Measurements from ENCODE around the gene GLYR1. TPM values are rescaled to one million over a fixed set of nuclear protein-coding genes. Genes with fewer than 3 reads are reported as not detected.

GLYR1 gene
- total RNA-seq, 1 donor from 2014 or later = 105 TPM

DNA sequence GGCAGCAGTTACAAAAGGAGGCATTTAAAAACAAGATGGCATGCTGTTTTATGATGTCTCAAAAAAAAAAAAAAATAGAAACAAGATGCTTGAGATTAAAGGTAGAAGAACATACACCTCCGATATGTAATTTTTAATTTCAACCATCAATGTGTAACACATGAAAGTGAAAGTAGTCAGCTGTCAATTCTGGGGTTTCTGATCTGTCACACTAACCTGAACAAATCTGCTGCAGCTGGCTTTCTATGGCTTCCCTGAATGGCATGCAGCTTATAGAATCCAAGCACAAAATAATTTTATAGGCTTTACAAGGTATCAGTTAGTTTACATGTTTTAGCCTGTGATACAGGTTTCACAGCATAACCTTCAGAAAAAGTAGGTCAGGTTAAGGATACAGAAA is 13.5 kb downstream of the GLYR1 start:
- H3K9me3 Mint-ChIP-seq = no peaks in the 10 kb centered on the region
- no peak overlapping the region for H3K4me3 Mint-ChIP-seq
- H3K4me1 Mint-ChIP-seq = no peaks in the 10 kb centered on the region
- H3K27ac Mint-ChIP-seq = no peak overlapping the region
- H3K27me3 Mint-ChIP-seq (ENCODE audit: low read depth) = no peaks in the 10 kb centered on the region
- DNase-seq (ENCODE audit: low spot score in 2 of 2, unreplicated experiment in 2 of 2) = no peak
- TF ChIP-seq, protein P1, sequence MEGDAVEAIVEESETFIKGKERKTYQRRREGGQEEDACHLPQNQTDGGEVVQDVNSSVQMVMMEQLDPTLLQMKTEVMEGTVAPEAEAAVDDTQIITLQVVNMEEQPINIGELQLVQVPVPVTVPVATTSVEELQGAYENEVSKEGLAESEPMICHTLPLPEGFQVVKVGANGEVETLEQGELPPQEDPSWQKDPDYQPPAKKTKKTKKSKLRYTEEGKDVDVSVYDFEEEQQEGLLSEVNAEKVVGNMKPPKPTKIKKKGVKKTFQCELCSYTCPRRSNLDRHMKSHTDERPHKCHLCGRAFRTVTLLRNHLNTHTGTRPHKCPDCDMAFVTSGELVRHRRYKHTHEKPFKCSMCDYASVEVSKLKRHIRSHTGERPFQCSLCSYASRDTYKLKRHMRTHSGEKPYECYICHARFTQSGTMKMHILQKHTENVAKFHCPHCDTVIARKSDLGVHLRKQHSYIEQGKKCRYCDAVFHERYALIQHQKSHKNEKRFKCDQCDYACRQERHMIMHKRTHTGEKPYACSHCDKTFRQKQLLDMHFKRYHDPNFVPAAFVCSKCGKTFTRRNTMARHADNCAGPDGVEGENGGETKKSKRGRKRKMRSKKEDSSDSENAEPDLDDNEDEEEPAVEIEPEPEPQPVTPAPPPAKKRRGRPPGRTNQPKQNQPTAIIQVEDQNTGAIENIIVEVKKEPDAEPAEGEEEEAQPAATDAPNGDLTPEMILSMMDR (IDR thresholded peaks at IDR 0.05; ENCODE audit: unreplicated experiment) = no peak
- H3K36me3 Mint-ChIP-seq = peaks cover 44% of the 10 kb centered on the region

DNA sequence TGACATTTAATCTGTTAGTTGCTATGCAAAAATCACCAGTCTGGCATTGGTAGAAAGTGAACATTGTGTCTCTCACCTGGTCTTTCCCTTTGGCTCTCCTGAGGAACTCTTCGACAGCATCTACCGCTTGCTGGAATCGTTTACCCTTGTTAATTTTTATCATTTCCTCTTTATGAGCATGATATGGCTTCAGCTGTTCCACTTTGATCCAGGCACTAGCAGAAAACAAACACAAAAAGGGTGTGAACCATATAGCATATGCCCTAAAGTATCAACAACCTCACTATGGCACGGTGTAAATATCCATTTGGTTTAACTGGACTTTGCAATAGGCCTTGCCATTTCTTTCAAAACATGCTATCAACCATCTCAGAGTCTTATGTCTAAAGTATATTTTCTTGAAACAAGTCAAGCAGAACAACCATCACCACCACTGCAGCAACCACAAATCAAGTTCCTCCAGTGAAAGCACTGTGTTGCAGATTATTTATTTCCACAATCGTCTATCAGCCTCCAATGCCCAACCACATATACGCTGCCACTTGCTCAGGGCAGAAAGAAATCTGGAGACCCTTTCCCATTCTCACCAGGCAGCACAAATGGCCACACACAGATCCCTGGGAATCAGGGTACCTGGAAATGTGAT is 14.3 kb downstream of the GLYR1 start:
- Mint-ChIP-seq H3K9me3 (no peaks in the 10 kb centered on the region), H3K27me3 (ENCODE audit: low read depth) (no peaks in the 10 kb centered on the region), H3K4me1 (no peaks in the 10 kb centered on the region), H3K36me3 (peaks cover 48% of the 10 kb centered on the region), H3K27ac (no peak overlapping the region), H3K4me3 (no peak overlapping the region)
- no peak for DNase-seq (ENCODE audit: low spot score in 2 of 2, unreplicated experiment in 2 of 2)
- TF ChIP-seq, protein P1 (IDR thresholded peaks at IDR 0.05; ENCODE audit: unreplicated experiment) = no peak

DNA sequence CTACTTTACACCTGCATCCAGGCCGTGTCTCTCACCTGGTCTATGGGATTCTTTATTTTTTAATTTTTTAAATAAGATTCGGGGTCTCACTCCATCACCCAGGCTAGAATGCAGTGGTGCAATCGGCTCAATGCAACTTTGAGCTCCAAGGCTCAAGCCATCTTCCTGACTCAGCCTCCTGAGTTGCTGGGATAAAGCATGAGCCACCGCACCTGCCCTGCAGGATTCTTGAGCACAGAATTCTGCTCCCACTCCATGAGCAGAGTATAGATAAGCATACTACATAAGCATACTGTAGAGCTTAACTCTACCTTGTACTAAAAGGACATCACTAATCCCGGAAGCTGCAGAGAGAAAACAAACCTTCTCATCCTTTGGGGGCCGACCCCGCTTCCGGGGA is 15.5 kb downstream of the GLYR1 start:
- peaks cover 44% of the 10 kb centered on the region for H3K36me3 Mint-ChIP-seq
- no peak for DNase-seq (ENCODE audit: low spot score in 2 of 2, unreplicated experiment in 2 of 2)

DNA sequence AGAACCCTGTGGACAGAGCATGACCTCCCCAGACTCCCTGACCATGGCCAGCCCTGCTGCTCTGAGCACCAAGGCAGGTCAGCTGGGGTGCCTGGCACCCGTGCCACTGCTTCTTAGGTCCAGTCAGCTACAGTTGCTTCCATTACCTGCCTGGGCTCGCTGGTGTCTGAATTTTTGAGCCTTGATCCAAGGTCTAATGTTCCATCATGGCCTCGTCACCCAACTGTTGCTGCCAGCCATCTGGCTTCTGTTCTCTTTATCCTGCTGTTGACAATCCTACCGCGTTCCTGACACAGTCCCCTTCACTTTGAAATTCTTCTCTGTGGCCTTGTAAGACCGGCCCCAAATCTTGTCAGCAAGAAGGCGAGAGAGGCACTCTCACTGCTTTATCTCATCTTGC is 16.7 kb downstream of the GLYR1 start:
- DNase-seq (ENCODE audit: low spot score in 2 of 2, unreplicated experiment in 2 of 2) = no peak
- Mint-ChIP-seq H3K27me3 (ENCODE audit: low read depth) (no peaks in the 10 kb centered on the region), H3K9me3 (no peaks in the 10 kb centered on the region), H3K4me3 (no peak overlapping the region), H3K4me1 (no peaks in the 10 kb centered on the region), H3K36me3 (peaks cover 40% of the 10 kb centered on the region), H3K27ac (no peak overlapping the region)
- TF ChIP-seq, protein P1 (IDR thresholded peaks at IDR 0.05; ENCODE audit: unreplicated experiment) = no peak

More for the DNA sequence above, 15.5 kb downstream of the GLYR1 start:
- TF ChIP-seq, protein P1 (IDR thresholded peaks at IDR 0.05; ENCODE audit: unreplicated experiment) = no peak
- Mint-ChIP-seq H3K9me3 (no peaks in the 10 kb centered on the region), H3K27ac (no peak overlapping the region), H3K27me3 (ENCODE audit: low read depth) (no peaks in the 10 kb centered on the region), H3K4me1 (no peaks in the 10 kb centered on the region), H3K4me3 (no peak overlapping the region)

DNA sequence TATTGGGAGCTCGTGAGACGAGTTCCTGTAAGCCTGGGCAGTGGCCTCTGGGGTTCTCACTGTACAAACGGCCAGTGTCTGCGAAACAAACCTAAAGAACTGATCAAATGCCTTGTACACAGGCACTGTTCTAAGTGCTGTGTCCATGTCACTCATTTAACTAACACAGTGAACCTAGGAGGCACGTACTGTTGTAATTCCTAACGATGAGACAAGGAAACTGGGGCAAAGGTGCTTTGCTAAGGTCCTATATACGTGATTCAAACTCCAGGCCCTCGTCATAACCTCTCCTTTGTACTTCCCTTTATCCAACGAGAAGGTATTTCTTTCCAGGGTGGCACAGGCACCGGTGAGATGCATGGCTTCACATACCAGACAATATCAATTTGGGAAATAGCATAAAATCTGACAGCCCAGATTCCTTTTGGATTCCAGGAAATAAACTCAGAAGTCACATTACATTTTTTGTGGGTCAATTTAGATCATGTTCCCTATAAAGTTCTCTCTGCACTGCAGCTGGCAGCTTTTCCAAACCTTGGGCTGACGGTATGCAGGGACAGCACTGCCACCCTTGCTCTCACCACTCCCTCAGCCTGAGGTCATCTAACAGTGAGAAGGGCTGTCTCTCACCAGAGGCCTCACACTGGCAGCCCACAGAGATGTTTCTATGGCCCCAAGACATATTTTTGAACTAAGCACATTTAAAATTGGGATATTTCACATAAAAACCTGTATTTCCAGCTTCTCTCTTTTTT is 18.3 kb downstream of the GLYR1 start:
- Mint-ChIP-seq H3K27me3 (ENCODE audit: low read depth) (no peaks in the 10 kb centered on the region), H3K9me3 (no peaks in the 10 kb centered on the region), H3K4me1 (no peaks in the 10 kb centered on the region), H3K27ac (no peak overlapping the region), H3K36me3 (peaks cover 47% of the 10 kb centered on the region), H3K4me3 (no peak overlapping the region)
- TF ChIP-seq, protein P1 (IDR thresholded peaks at IDR 0.05; ENCODE audit: unreplicated experiment) = no peak
- no peak for DNase-seq (ENCODE audit: low spot score in 2 of 2, unreplicated experiment in 2 of 2)

Data from mesothelial cell of epicardium (in vitro differentiated cells).